Upper lobe of right lung (tissue), 1 donor: ENCODE measurements around the gene TPPP. TPM values are rescaled to one million over a fixed set of nuclear protein-coding genes. Genes with fewer than 3 reads are reported as not detected.
A peak's percentile ranks its signal among the peaks of the same experiment; 100 is the strongest.

Experiments
- ATAC-seq: fragments of 200-7000 bp; cut with Tn5 transposase; one replicate; pipeline ENCODE4 v1.9.1; 2020; ENCODE audit warnings: mild to moderate bottlenecking, moderate library complexity
- DNase-seq: peaks from one replicate; pipeline ENCODE4 v3.0.0-alpha.2; 2020
- H3K27ac ChIP-seq: fragments of 200-600 bp; one replicate; pipeline ENCODE4 v1.8.0; 2022
- H3K27me3 ChIP-seq: fragments of 200-600 bp; one replicate; pipeline ENCODE4 v1.8.0; 2022; ENCODE audit warnings: mild to moderate bottlenecking
- H3K36me3 ChIP-seq: fragments of 200-600 bp; one replicate; pipeline ENCODE4 v1.8.0; 2022
- H3K4me1 ChIP-seq: fragments of 200-600 bp; one replicate; pipeline ENCODE4 v1.8.0; 2022
- H3K4me3 ChIP-seq: fragments of 200-600 bp; one replicate; pipeline ENCODE4 v1.8.0; 2022; ENCODE audit warnings: mild to moderate bottlenecking
- H3K9me3 ChIP-seq: fragments of 200-600 bp; one replicate; pipeline ENCODE4 v1.8.0; 2022
- CTCF ChIP-seq: fragments of 200-600 bp; IDR thresholded peaks from one replicate; pipeline ENCODE4 v1.8.0; 2022; ENCODE audit warnings: antibody characterized with exemption
- intact Hi-C: fragments of 100-400 bp; cut with DNase I; formaldehyde crosslinking; loops from one replicate; pipeline ENCODE4 v1.11.0; 2022
- total RNA-seq: library from RNA; stranded (reverse); fragmentation: NEBNext Ultra II Directional; extraction: Animal tissue kit (Norgen Biotek cat#: 25700); gene quantifications from one replicate; pipeline ENCODE4 v1.2.1, GENCODE V29; 2021
- donor health status: DM: no; HTN: yes; CAD: no; lungs with severe emphysema.

Gene TPPP
- total RNA-seq, 1 donor from 2014 or later, result 16.1 TPM

GRCh38 chr5:619444-619843 lies 73.7 kb downstream of the TPPP start:
- Histone ChIP-seq H3K27ac (no peak overlapping the region), H3K27me3 (no peaks in the 10 kb centered on the region), H3K4me1 (no peaks in the 10 kb centered on the region), H3K9me3 (no peaks in the 10 kb centered on the region), H3K4me3 (no peak overlapping the region), H3K36me3 (peaks cover 18% of the 10 kb centered on the region)
- ATAC-seq, result no peak
- intact Hi-C loops, result no loop called here
- peak; percentile 58 for DNase-seq
- TF ChIP-seq CTCF, result no peak

- H3K9me3 ChIP-seq, result no peaks in the 10 kb centered on the region
- no peaks in the 10 kb centered on the region for H3K27me3 ChIP-seq
- H3K36me3 ChIP-seq, result peaks cover 18% of the 10 kb centered on the region
- ATAC-seq (no peak), DNase-seq (peak; percentile 29)
- H3K27ac ChIP-seq, result no peak overlapping the region
- intact Hi-C loops, result no loop called here
- H3K4me3 ChIP-seq, result no peak overlapping the region
- H3K4me1 ChIP-seq, result no peaks in the 10 kb centered on the region
- no peak for TF ChIP-seq CTCF
These were observed 74.7 kb downstream of the TPPP start for GRCh38 chr5:618450-618849.

- Histone ChIP-seq H3K27ac (no peak overlapping the region), H3K36me3 (peaks cover 18% of the 10 kb centered on the region), H3K27me3 (no peaks in the 10 kb centered on the region), H3K4me1 (peaks cover 3% of the 10 kb centered on the region), H3K9me3 (no peaks in the 10 kb centered on the region), H3K4me3 (no peak overlapping the region)
- ATAC-seq, result no peak
- no peak for TF ChIP-seq CTCF
- DNase-seq, result peak; percentile 10
- intact Hi-C loops, result no loop called here
These were observed 75.3 kb downstream of the TPPP start for GRCh38 chr5:617896-618295.

- DNase-seq, result peak; percentile 56
These were observed 76.6 kb downstream of the TPPP start for GRCh38 chr5:616484-617039.

GRCh38 chr5:612498-613424 lies 80.4 kb downstream of the TPPP start:
- peaks cover 7% of the 10 kb centered on the region for H3K4me1 ChIP-seq
- H3K36me3 ChIP-seq, result no peaks in the 10 kb centered on the region
- ATAC-seq (peak; percentile 34), DNase-seq (no peak)
- peak overlapping the region; percentile 36 for H3K27ac ChIP-seq
- H3K9me3 ChIP-seq, result no peaks in the 10 kb centered on the region
- H3K27me3 ChIP-seq, result peaks cover 10% of the 10 kb centered on the region
- H3K4me3 ChIP-seq, result peak overlapping the region; percentile 77
- TF ChIP-seq CTCF, result no peak
- intact Hi-C loops, result no loop called here

More at GRCh38 chr5:616484-617039, 76.6 kb downstream of the TPPP start:
- no peaks in the 10 kb centered on the region for H3K9me3 ChIP-seq
- no peak for TF ChIP-seq CTCF
- no peak overlapping the region for H3K4me3 ChIP-seq
- intact Hi-C loops, result no loop called here
- peaks cover 18% of the 10 kb centered on the region for H3K36me3 ChIP-seq
- H3K4me1 ChIP-seq, result peaks cover 7% of the 10 kb centered on the region
- H3K27me3 ChIP-seq, result no peaks in the 10 kb centered on the region
- no peak for ATAC-seq
- H3K27ac ChIP-seq, result no peak overlapping the region
